ENCODE data around the gene PCBD1. TPM values are rescaled to one million over a fixed set of nuclear protein-coding genes. Genes with fewer than 3 reads are reported as not detected.

PCBD1 gene
- polyA plus RNA-seq, 2 of the 4 experiments (the other 2 are of a cell fraction) = 169 to 211 TPM

DNA sequence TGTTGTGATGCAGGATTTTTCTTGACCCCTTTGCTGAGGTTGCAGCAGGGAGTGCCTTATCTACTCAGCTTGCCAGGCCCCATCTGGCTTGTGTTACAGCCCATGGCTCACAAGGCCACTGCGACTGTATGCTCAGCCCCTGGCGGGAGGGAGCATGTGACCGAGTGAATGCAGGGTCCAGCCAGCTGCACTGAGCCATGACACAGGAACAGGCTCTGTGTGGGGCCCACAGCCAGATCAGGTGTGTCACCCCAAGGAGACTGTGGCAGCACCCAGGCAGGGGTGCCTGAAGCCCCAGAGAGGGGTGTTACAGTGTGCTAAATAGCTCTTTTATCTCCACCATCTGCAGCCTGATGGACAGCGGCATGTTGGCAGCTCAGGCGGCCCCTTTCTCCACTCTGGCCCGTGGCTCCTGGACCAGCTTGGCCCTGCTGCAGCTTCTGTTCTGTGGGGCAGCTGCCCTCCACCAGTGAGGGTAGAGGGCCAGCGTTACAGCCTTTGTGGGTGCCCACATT is 2.6 kb upstream of the PCBD1 start:
- H3K4me2 ChIP-seq = no peak overlapping the region
- H3K4me3 ChIP-seq = no peak overlapping the region
- H3K9me3 ChIP-seq = no peaks in the 10 kb centered on the region
- FAIRE-seq (no peak), ATAC-seq (no peak), DNase-seq (ENCODE audit: low read depth in 1 of 2, low spot score in 1 of 2) (no peak)
- ChIA-PET POLR2A (no interaction called here), CTCF (interaction anchor here (0.7 to 6.1 kb wide), 4 partner anchors 10 to 429 kb away, joined by 3 to 31 read pairs (median 4); no protein-coding TSS in a partner anchor)
- H3K27ac ChIP-seq = no peak overlapping the region
- no peak for TF ChIP-seq ELK1 (IDR thresholded peaks at IDR 0.05; ENCODE audit: low read depth, low read length)
- TF ChIP-seq HOXB5 (CRISPR knock-in tag; IDR thresholded peaks at IDR 0.05) = no peak
- no peak for TF ChIP-seq POLR2A (IDR thresholded peaks at IDR 0.05; ENCODE audit: low read length)
- no peak for TF ChIP-seq TP53 (CRISPR knock-in tag; IDR thresholded peaks at IDR 0.05)
- WGBS (ENCODE audit: missing lambda C conversion rate) = 79% methylated on average over 2 of the region's 7 CpGs
- peaks cover 20% of the 10 kb centered on the region for H3K4me1 ChIP-seq

- POLR2A ChIA-PET = interaction anchor here (0.9 kb wide), 1 partner anchor 73 kb away, joined by 4 read pairs; no protein-coding TSS in a partner anchor
- 43% methylated on average over 3 of the region's 3 CpGs for WGBS (ENCODE audit: missing lambda C conversion rate)
- H3K9me3 ChIP-seq = no peaks in the 10 kb centered on the region
- FAIRE-seq (no peak), DNase-seq (ENCODE audit: low read depth in 1 of 2, low spot score in 1 of 2) (no peak), ATAC-seq (no peak)
- H3K4me2 ChIP-seq = peak overlapping the region; percentile 92
- TF ChIP-seq HOXB5 (CRISPR knock-in tag; IDR thresholded peaks at IDR 0.05) (no peak), FOXS1 (CRISPR knock-in tag; IDR thresholded peaks at IDR 0.05) (0 out of 2 replicates have a peak, but pooled peaks have one; percentile 3)
- H3K4me3 ChIP-seq = no peak overlapping the region
- CTCF ChIA-PET = interaction anchor here (1.1 to 6.1 kb wide), 4 partner anchors 11 to 428 kb away, joined by 3 to 31 read pairs (median 3); no protein-coding TSS in a partner anchor
- peaks cover 20% of the 10 kb centered on the region for H3K4me1 ChIP-seq
- peak overlapping the region in 1 of 2 experiments; percentile 98; a peak in 2 of 6 replicates for H3K27ac ChIP-seq
Observed at GRCh38 chr10:70889291-70889690, 926 bp upstream of the PCBD1 start.

DNA sequence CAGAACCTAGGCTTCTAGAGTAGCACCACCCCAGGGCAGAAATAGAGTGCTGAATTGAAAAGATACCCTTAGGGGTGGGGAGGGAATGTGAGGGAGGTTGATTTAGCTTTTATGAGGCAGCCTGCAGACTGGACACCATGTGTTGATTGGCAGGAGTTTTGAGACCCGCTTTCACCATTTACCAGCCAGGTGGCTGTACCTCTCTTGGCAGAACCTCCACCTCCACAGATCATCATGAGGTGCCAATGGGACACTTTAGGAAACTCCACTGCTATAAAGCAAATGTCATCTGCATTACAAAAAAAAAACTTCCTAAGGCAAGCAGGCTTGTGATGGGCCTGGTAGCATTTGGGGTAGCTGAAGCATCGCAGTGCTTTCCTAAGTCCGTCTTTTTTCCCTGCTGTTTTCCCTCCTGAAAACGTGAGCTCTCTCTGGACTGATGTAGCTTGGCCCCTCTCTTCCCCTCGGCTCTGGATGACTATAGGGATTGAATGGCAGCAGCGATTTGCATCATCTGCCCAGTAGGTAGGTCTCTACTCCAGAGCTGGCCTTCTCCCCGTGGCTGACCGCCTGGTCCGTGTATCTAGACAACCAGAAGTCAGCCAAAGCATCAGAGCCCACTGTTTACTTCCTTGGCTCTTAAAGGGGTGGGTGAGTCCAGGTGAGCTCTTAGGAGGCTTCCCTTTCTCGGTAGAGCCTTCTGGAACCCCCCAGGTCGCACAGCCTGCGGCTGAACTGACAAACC is 1.3 kb downstream of the PCBD1 start:
- ATAC-seq (peak; percentile 3; a peak in 2 of 6 replicates), DNase-seq (ENCODE audit: low read depth in 1 of 2, low spot score in 1 of 2) (no peak), FAIRE-seq (no peak)
- ChIA-PET CTCF (interaction anchor here (0.6 to 6.1 kb wide), 12 partner anchors 10 to 712 kb away, joined by 3 to 31 read pairs (median 4); partner anchors contain the start of gene SGPL1), POLR2A (interaction anchor here (0.9 kb wide), 1 partner anchor 70 kb away, joined by 5 read pairs; no protein-coding TSS in a partner anchor)
- Histone ChIP-seq H3K4me3 (peak overlapping the region; percentile 87), H3K27ac (peak overlapping the region; percentile 94 to 98), H3K4me1 (peaks cover 20% of the 10 kb centered on the region), H3K9me3 (no peaks in the 10 kb centered on the region), H3K4me2 (peak overlapping the region; percentile 92)
- WGBS (ENCODE audit: missing lambda C conversion rate) = 83% methylated on average over 12 of the region's 12 CpGs
- TF ChIP-seq CEBPB (IDR thresholded peaks at IDR 0.05) (no peak), NFE2L2 (conservative IDR thresholded peaks at IDR 0.05; ENCODE audit: low read length) (no peak), MAX (IDR thresholded peaks at IDR 0.05) (no peak), FOSB (CRISPR knock-in tag; IDR thresholded peaks at IDR 0.05) (no peak), ZFP36 (IDR thresholded peaks at IDR 0.05; ENCODE audit: borderline replicate concordance, partially characterized antibody) (no peak), CHD4 (IDR thresholded peaks at IDR 0.05; ENCODE audit: borderline replicate concordance) (no peak), PHF8 (IDR thresholded peaks at IDR 0.05; ENCODE audit: borderline replicate concordance, low read depth) (no peak), REST (IDR thresholded peaks at IDR 0.05) (no peak), EHF (CRISPR knock-in tag; IDR thresholded peaks at IDR 0.05) (no peak), CBX8 (IDR thresholded peaks at IDR 0.05) (no peak), NR3C1 (IDR thresholded peaks at IDR 0.05) (no peak), HEYL (CRISPR knock-in tag; IDR thresholded peaks at IDR 0.05) (no peak), USF2 (IDR thresholded peaks at IDR 0.05) (no peak), HOXB5 (CRISPR knock-in tag; IDR thresholded peaks at IDR 0.05) (no peak), POLR2AphosphoS2 (conservative IDR thresholded peaks at IDR 0.05; ENCODE audit: low read length) (no peak), MAZ (IDR thresholded peaks at IDR 0.05; ENCODE audit: borderline replicate concordance, low read depth, low read length) (no peak), ZSCAN20 (CRISPR knock-in tag; IDR thresholded peaks at IDR 0.05) (no peak), EP300 (IDR thresholded peaks at IDR 0.05) (no peak), ELK1 (IDR thresholded peaks at IDR 0.05; ENCODE audit: low read depth, low read length) (no peak)
- TF ChIP-seq, protein P1, sequence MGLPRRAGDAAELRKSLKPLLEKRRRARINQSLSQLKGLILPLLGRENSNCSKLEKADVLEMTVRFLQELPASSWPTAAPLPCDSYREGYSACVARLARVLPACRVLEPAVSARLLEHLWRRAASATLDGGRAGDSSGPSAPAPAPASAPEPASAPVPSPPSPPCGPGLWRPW (IDR thresholded peaks at IDR 0.05) = no peak
